ENCODE results near the gene ZBTB38. TPM values are rescaled to one million over a fixed set of nuclear protein-coding genes. Genes with fewer than 3 reads are reported as not detected.

The ZBTB38 gene
- total RNA-seq, 3 donors from 2014 or later, result 96.0 to 153 (median 144) TPM

DNA sequence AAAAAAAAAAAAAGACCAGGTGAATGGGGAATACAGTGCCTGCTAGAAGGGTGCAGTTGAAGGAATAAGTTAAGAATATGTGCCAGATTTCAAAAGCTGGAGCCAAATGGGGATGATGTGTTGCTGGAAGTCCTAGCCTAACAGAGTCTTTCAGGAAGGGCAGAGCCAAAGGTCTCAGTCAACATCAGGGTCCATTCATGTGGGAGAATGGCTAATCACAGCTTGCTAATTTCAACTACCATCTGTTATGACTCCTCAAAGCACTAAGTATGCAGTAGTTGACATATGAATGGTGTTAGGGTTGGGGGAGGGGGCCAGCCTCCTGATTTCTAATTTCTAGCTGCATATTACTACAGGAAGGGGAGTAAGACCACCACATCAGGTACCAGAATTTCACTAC, 4.4 kb downstream of the ZBTB38 start:
- DNase-seq (no peak), ATAC-seq (no peak)
- Histone ChIP-seq H3K36me3 (ENCODE audit: low read depth) (no peaks in the 10 kb centered on the region), H3K4me3 (no peak overlapping the region), H3K9me3 (no peaks in the 10 kb centered on the region), H3K4me1 (ENCODE audit: low read depth) (peaks cover 26% of the 10 kb centered on the region)
- intact Hi-C loops (cut with DNase I, micrococcal nuclease), result no loop called here
- no peak for TF ChIP-seq CTCF (IDR thresholded peaks at IDR 0.05)

GRCh38 chr3:141373232-141373631, 4.9 kb downstream of the ZBTB38 start:
- peaks cover 26% of the 10 kb centered on the region for H3K4me1 ChIP-seq (ENCODE audit: low read depth)
- H3K36me3 ChIP-seq (ENCODE audit: low read depth), result no peaks in the 10 kb centered on the region
- intact Hi-C loops (cut with DNase I, micrococcal nuclease), result no loop called here
- no peak overlapping the region for H3K4me3 ChIP-seq
- ATAC-seq, result no peak
- DNase-seq, result no peak
- no peak for TF ChIP-seq CTCF (IDR thresholded peaks at IDR 0.05)
- H3K9me3 ChIP-seq, result no peaks in the 10 kb centered on the region

GRCh38 chr3:141373768-141374526, 5.6 kb downstream of the ZBTB38 start:
- peaks cover 29% of the 10 kb centered on the region for H3K4me1 ChIP-seq (ENCODE audit: low read depth)
- no peaks in the 10 kb centered on the region for H3K36me3 ChIP-seq (ENCODE audit: low read depth)
- no peak overlapping the region for H3K4me3 ChIP-seq
- intact Hi-C loops (cut with DNase I, micrococcal nuclease), result no loop called here
- TF ChIP-seq CTCF (IDR thresholded peaks at IDR 0.05), result no peak
- H3K9me3 ChIP-seq, result no peaks in the 10 kb centered on the region
- ATAC-seq, result no peak
- no peak for DNase-seq

DNA sequence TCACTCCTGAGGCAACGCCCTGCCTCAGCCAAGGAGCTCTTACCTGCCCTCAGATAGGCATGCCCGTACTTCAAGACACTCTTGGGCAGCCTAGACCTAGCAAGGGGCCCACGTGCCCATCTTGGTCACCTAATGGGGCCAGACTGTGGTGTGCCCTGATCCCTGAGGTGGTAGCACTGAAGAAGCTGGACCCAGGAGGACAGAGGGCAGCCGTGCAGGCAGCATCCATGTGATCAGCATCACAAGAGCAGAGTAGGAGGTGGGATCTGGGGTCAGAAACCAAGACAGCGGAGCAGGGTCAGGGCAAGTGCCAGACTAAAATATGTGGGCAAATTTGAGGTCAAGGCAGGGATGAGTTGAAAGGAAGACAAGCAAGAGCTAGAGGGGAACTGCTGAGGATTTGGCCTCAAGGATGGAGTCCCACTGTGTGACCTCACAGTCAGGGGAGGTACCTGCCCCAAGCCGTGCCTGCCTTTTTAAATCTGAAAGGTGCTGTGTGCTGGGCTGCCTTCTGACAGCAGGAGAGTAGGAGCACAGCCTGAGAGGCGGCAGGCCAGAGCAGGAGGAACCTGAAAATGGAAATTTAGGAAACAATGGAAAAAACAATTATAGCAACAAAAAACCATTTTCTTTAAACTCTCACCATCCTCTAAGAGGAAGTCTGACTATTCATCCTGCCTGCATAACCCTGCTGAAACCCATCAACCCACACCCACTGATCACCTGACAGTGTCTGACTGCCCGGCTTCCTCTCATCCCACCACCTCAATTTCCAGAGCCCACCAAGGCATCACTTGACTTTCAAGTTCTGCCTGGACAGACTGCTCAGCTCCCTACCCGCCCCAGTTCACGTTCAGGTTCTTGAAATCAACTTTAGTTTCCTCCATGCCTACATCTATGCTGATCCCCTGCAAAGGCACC, 7.3 kb downstream of the ZBTB38 start:
- Histone ChIP-seq H3K36me3 (ENCODE audit: low read depth) (no peaks in the 10 kb centered on the region), H3K4me3 (no peak overlapping the region), H3K9me3 (no peaks in the 10 kb centered on the region), H3K4me1 (ENCODE audit: low read depth) (peaks cover 20% of the 10 kb centered on the region)
- DNase-seq (no peak), ATAC-seq (no peak)
- intact Hi-C loops (cut with DNase I, micrococcal nuclease), result no loop called here
- no peak for TF ChIP-seq CTCF (IDR thresholded peaks at IDR 0.05)

DNA sequence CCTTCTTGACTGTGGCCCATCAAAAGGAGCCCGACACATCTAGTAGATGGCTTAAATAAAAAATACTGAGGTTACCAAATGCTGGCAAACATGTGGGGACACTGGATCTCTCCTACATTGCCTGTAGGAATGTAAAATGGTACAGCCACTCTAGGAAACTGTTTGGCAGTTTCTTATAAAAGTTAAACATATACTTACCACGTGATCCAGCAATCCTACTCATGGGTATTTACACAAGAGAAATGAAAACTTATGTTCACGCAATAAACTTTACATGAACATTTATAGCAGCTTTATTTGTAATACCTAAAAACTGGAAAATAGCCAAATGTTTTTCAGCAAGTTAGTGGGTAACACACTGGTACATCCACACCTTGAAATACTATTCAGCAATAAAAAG, 9.1 kb downstream of the ZBTB38 start:
- no peaks in the 10 kb centered on the region for H3K9me3 ChIP-seq
- no peaks in the 10 kb centered on the region for H3K36me3 ChIP-seq (ENCODE audit: low read depth)
- no peak for TF ChIP-seq CTCF (IDR thresholded peaks at IDR 0.05)
- H3K4me3 ChIP-seq, result no peak overlapping the region
- intact Hi-C loops (cut with DNase I, micrococcal nuclease), result no loop called here
- peak; percentile 86 for ATAC-seq
- DNase-seq, result no peak
- peaks cover 20% of the 10 kb centered on the region for H3K4me1 ChIP-seq (ENCODE audit: low read depth)
